Measurements from ENCODE around the gene CARD16.
A peak's percentile ranks its signal among the peaks of the same experiment; 100 is the strongest.
"Not testable (repeated sequence)": the region's sequence is repeated elsewhere in the genome, so short reads cannot be mapped to it uniquely, and the experiment has no call there.

CARD16 gene

DNA sequence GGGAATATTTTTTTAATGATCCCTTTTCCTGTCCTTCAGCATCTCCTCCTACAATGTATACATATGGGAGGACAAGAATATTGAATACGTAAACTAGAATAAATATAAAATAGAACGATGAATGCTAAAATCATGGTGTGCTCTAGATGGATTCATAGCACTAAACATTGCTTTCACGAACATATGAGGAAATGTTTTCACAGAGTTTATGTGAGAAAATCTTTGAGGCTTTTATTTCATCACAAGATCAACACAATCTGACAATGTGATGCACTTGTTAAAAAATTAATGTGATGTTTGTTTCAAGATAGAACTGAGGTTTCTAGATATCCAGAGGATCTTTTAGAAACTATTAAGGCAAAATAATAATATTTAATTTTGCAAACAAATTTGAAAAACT, 3.0 kb downstream of the CARD16 start:
- Histone ChIP-seq H3K27ac (replicated peaks) (no peak overlapping the region), H3K4me3 (replicated peaks; ENCODE audit: insufficient read depth, low read length) (no peak overlapping the region), H3K27me3 (ENCODE audit: insufficient read depth, poor library complexity, severe bottlenecking) (no peaks in the 10 kb centered on the region)
- no peak for DNase-seq (ENCODE audit: low read depth in 1 of 2, low spot score in 1 of 2)
- TF ChIP-seq POLR2AphosphoS5 (IDR thresholded peaks at IDR 0.05; ENCODE audit: low read depth) (no peak), SPI1 (IDR thresholded peaks at IDR 0.05; ENCODE audit: borderline replicate concordance, low read depth) (no peak), GABPA (IDR thresholded peaks at IDR 0.05; ENCODE audit: low read depth) (no peak)
- TF ChIP-seq, protein P1, sequence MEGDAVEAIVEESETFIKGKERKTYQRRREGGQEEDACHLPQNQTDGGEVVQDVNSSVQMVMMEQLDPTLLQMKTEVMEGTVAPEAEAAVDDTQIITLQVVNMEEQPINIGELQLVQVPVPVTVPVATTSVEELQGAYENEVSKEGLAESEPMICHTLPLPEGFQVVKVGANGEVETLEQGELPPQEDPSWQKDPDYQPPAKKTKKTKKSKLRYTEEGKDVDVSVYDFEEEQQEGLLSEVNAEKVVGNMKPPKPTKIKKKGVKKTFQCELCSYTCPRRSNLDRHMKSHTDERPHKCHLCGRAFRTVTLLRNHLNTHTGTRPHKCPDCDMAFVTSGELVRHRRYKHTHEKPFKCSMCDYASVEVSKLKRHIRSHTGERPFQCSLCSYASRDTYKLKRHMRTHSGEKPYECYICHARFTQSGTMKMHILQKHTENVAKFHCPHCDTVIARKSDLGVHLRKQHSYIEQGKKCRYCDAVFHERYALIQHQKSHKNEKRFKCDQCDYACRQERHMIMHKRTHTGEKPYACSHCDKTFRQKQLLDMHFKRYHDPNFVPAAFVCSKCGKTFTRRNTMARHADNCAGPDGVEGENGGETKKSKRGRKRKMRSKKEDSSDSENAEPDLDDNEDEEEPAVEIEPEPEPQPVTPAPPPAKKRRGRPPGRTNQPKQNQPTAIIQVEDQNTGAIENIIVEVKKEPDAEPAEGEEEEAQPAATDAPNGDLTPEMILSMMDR (IDR thresholded peaks at IDR 0.05; ENCODE audit: insufficient read depth, low read length), result no peak
- TF ChIP-seq, protein P2, sequence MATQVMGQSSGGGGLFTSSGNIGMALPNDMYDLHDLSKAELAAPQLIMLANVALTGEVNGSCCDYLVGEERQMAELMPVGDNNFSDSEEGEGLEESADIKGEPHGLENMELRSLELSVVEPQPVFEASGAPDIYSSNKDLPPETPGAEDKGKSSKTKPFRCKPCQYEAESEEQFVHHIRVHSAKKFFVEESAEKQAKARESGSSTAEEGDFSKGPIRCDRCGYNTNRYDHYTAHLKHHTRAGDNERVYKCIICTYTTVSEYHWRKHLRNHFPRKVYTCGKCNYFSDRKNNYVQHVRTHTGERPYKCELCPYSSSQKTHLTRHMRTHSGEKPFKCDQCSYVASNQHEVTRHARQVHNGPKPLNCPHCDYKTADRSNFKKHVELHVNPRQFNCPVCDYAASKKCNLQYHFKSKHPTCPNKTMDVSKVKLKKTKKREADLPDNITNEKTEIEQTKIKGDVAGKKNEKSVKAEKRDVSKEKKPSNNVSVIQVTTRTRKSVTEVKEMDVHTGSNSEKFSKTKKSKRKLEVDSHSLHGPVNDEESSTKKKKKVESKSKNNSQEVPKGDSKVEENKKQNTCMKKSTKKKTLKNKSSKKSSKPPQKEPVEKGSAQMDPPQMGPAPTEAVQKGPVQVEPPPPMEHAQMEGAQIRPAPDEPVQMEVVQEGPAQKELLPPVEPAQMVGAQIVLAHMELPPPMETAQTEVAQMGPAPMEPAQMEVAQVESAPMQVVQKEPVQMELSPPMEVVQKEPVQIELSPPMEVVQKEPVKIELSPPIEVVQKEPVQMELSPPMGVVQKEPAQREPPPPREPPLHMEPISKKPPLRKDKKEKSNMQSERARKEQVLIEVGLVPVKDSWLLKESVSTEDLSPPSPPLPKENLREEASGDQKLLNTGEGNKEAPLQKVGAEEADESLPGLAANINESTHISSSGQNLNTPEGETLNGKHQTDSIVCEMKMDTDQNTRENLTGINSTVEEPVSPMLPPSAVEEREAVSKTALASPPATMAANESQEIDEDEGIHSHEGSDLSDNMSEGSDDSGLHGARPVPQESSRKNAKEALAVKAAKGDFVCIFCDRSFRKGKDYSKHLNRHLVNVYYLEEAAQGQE (IDR thresholded peaks at IDR 0.05; ENCODE audit: insufficient replicate concordance, low read depth), result no peak

DNA sequence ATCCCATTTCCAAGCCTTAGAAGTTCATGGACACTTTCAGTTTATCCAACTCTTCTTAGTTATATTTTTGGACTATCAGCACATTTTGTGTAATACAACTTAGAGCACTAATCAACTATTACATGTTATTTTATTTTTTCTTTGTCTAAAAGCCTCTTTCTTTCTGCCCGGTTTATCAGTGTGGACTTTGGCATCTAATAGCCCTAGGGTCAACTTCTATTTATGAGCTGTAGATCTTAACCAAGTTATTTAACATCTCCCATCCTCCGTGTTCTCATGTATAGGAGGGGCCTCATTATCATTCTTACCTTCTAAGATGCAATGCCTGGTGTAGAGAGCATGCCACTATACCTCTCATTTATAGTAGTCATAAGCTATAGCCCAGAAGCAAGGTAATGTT, 4.4 kb downstream of the CARD16 start:
- TF ChIP-seq POLR2AphosphoS5 (IDR thresholded peaks at IDR 0.05; ENCODE audit: low read depth), result no peak
- no peak for TF ChIP-seq SPI1 (IDR thresholded peaks at IDR 0.05; ENCODE audit: borderline replicate concordance, low read depth)
- TF ChIP-seq, protein P1 (IDR thresholded peaks at IDR 0.05; ENCODE audit: insufficient read depth, low read length), result no peak
- TF ChIP-seq GABPA (IDR thresholded peaks at IDR 0.05; ENCODE audit: low read depth), result no peak
- TF ChIP-seq, protein P2 (IDR thresholded peaks at IDR 0.05; ENCODE audit: insufficient replicate concordance, low read depth), result no peak
- Histone ChIP-seq H3K27ac (replicated peaks) (no peak overlapping the region), H3K27me3 (ENCODE audit: insufficient read depth, poor library complexity, severe bottlenecking) (no peaks in the 10 kb centered on the region), H3K4me3 (replicated peaks; ENCODE audit: insufficient read depth, low read length) (no peak overlapping the region)
- no peak for DNase-seq (ENCODE audit: low read depth in 1 of 2, low spot score in 1 of 2)

DNA sequence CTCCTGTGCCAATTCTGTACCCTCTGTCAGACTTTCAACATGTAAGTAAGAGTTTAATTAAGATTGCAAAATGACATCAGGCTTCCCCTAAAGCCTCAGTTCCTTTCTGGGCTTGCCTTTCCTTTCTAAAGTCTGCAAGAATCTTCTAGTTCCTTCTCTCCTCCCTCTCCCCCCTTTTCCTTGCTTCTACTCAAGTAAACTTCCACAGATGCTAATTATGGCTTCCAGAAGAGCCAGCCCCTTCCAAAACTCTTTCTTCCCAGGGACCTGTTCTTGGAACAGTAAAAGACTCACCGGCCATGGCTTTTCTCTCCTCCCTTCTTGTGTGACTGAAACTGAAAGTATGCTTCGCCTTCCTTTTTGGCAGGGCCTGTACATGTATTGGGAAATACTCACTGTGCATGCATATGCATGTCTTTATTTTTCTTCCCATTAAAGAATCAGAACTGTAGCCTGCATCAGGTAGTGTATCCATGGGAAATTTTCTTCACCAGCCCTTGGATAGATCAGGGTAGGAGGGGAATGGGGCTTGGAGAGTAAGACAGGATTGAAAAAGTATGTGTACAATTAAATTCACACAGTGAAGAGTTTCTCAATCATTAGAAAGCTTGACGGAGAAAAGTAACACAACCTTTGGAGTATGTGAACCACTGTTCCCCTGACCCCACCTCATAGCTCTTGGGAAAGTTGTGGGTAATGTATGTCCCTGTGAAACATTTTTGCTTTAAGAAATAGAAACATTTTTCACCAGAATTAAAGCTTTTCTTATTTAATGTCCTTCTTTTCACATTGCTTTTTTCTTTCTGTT, 10.1 kb downstream of the CARD16 start, which contains the start of gene CASP1:
CASP1 (minus strand) TSS at position 332 of the 808 bp plus-strand sequence; CDS start at position 301, 31 bp downstream.
- TF ChIP-seq POLR2AphosphoS5 (IDR thresholded peaks at IDR 0.05; ENCODE audit: low read depth), result 0 out of 2 replicates have a peak, but pooled peaks have one; percentile 40
- TF ChIP-seq, protein P2 (IDR thresholded peaks at IDR 0.05; ENCODE audit: insufficient replicate concordance, low read depth), result no peak
- TF ChIP-seq, protein P1 (IDR thresholded peaks at IDR 0.05; ENCODE audit: insufficient read depth, low read length), result no peak
- peak; percentile 45; the same call in 1 of the 2 replicates for TF ChIP-seq SPI1 (IDR thresholded peaks at IDR 0.05; ENCODE audit: borderline replicate concordance, low read depth)
- TF ChIP-seq GABPA (IDR thresholded peaks at IDR 0.05; ENCODE audit: low read depth), result no peak
- H3K27ac ChIP-seq (replicated peaks), result peak within 1 kb of the TSS; percentile 85
- H3K4me3 ChIP-seq (replicated peaks; ENCODE audit: insufficient read depth, low read length), result peak within 1 kb of the TSS; percentile 44
- H3K27me3 ChIP-seq (ENCODE audit: insufficient read depth, poor library complexity, severe bottlenecking), result no peaks in the 10 kb centered on the region
- DNase-seq (ENCODE audit: low read depth in 1 of 2, low spot score in 1 of 2), result peak; percentile 63 to 76

DNA sequence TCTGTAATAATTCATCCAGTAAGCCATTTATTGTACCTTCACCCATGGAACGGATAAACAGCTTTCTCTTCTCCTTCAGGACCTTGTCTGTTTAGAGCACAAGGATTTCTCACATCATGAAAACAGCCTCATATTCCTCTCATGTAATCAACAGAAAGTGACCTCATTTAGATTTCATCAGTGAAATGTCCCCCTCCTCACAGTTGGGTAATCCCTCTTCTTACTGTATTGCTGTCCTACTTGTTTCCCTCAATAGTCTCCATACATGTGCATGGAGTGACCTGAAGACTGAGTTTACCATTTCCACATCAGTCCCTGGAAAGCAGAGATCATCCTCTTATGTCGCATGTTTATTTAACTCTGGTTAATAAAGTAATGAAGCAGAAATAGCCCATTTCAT, 10.7 kb downstream of the CARD16 start:
- peak overlapping the region; percentile 44 for H3K4me3 ChIP-seq (replicated peaks; ENCODE audit: insufficient read depth, low read length)
- DNase-seq (ENCODE audit: low read depth in 1 of 2, low spot score in 1 of 2); H3K27me3 ChIP-seq (ENCODE audit: insufficient read depth, poor library complexity, severe bottlenecking): not testable (repeated sequence)
- peak overlapping the region; percentile 85 for H3K27ac ChIP-seq (replicated peaks)

Measured in HL-60 (cell line).